ENCODE measurements around the gene ANKRD40.
"Not testable (repeated sequence)": the region's sequence is repeated elsewhere in the genome, so short reads cannot be mapped to it uniquely, and the experiment has no call there.

The ANKRD40 gene

DNA sequence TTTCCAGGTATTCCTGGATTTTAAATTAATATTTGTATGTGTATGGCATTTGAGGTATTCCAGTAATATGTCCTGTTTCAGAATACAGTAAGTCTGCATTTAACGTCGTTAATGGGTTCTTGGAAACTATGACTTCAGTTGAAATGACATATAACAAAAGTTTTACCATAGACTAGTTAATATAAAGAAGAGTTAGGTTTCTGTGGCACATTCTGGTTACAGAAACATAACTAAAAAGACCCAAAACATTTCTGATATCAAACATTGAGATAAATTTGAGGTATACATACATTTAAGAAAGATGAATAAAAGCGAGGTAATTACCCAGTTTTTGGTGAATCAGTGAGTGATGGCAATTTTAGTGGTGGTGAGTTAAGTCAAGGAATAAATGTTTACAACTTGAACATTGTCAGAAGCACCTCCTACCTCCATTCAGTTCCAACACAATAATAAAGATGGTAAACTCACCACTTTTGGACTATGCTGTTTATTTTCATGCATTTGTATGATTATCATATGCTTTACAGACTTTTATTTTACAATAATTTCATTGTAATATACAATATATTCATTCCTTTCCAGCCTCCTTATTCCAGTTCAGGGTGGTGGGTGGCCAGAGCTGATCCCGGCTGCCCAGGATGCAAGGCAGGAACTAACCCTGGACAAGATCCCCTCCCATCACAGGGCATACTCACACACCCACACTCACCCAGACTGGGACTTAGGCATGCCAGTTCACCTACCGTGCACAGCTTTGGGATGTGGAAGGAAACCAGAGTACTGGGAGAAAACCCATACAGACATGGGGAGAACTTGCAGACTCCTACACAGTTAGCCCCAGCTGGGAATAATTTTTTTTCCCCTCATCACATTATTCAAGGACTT lies 21.4 kb upstream of the ANKRD40 start:
- Histone ChIP-seq H3K4me1 (ENCODE audit: insufficient read depth, poor library complexity, severe bottlenecking) (no peaks in the 10 kb centered on the region), H3K27me3 (ENCODE audit: insufficient read depth, poor library complexity, severe bottlenecking) (no peaks in the 10 kb centered on the region), H3K27ac (ENCODE audit: poor library complexity, severe bottlenecking) (no peak overlapping the region), H3K36me3 (ENCODE audit: low read depth) (peaks cover 33% of the 10 kb centered on the region), H3K9me3 (ENCODE audit: severe bottlenecking) (no peaks in the 10 kb centered on the region), H3K4me3 (ENCODE audit: severe bottlenecking) (no peak overlapping the region)
- no peak for TF ChIP-seq CTCF (IDR thresholded peaks at IDR 0.05; ENCODE audit: poor library complexity, severe bottlenecking)
- ATAC-seq (ENCODE audit: low read depth) (0 out of 3 replicates have a peak, but pooled peaks have one; percentile 19), DNase-seq (ENCODE audit: low spot score) (no peak)

GRCh38 chr17:50728112-50728429 lies 20.4 kb upstream of the ANKRD40 start:
- peaks cover 2% of the 10 kb centered on the region for H3K4me1 ChIP-seq (ENCODE audit: insufficient read depth, poor library complexity, severe bottlenecking)
- no peak overlapping the region for H3K27ac ChIP-seq (ENCODE audit: poor library complexity, severe bottlenecking)
- peaks cover 36% of the 10 kb centered on the region for H3K36me3 ChIP-seq (ENCODE audit: low read depth)
- DNase-seq (ENCODE audit: low spot score): no peak
- H3K4me3 ChIP-seq (ENCODE audit: severe bottlenecking): no peak overlapping the region
- H3K9me3 ChIP-seq (ENCODE audit: severe bottlenecking): no peaks in the 10 kb centered on the region
- TF ChIP-seq CTCF (IDR thresholded peaks at IDR 0.05; ENCODE audit: poor library complexity, severe bottlenecking): no peak
- ATAC-seq (ENCODE audit: low read depth): no peak
- H3K27me3 ChIP-seq (ENCODE audit: insufficient read depth, poor library complexity, severe bottlenecking): no peaks in the 10 kb centered on the region

DNA sequence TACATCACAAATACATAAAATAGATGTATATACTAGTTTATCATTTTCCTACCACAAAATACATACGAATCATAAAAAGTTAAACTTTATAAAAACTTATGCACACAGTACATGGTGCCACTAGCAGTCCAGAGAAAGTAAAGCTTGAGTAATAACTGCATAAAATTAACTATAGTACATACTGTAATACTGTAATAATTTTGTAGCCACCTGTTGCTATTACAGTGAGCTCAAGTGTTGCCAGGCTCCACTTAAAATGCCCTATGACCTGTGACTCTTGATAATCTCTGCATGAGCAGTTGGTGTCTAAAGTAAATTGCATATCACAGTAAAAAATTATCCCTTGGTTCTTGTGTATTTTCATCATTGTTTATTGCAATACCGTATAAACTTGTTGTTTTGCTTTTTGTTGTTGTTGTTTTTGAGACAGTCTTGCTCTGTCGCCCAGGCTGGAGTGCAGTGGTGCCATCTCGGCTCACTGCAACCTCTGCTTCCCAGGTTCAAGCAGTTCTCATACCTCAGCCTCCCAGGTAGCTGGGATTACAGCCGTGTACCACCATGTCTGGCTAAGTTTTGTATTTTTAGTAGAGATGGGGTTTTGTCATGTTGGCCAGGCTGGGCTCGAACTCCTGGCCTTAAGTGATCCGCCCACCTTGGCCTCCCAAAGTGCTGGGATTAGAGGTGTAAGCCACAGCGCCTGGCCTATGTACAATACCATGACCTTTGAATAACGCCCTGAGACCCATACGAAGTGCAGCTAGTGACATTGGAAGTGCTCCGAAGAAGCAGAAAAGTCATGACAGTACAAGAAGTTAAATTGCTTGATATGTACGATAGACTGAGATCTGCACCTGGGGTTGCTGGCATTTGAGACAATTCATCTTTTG lies 18.3 kb upstream of the ANKRD40 start:
- no peak for TF ChIP-seq CTCF (IDR thresholded peaks at IDR 0.05; ENCODE audit: poor library complexity, severe bottlenecking)
- Histone ChIP-seq H3K9me3 (ENCODE audit: severe bottlenecking) (no peaks in the 10 kb centered on the region), H3K27me3 (ENCODE audit: insufficient read depth, poor library complexity, severe bottlenecking) (no peaks in the 10 kb centered on the region), H3K27ac (ENCODE audit: poor library complexity, severe bottlenecking) (no peak overlapping the region), H3K4me3 (ENCODE audit: severe bottlenecking) (no peak overlapping the region), H3K36me3 (ENCODE audit: low read depth) (peaks cover 47% of the 10 kb centered on the region), H3K4me1 (ENCODE audit: insufficient read depth, poor library complexity, severe bottlenecking) (peaks cover 14% of the 10 kb centered on the region)
- DNase-seq (ENCODE audit: low spot score) (no peak), ATAC-seq (ENCODE audit: low read depth) (no peak)

DNA sequence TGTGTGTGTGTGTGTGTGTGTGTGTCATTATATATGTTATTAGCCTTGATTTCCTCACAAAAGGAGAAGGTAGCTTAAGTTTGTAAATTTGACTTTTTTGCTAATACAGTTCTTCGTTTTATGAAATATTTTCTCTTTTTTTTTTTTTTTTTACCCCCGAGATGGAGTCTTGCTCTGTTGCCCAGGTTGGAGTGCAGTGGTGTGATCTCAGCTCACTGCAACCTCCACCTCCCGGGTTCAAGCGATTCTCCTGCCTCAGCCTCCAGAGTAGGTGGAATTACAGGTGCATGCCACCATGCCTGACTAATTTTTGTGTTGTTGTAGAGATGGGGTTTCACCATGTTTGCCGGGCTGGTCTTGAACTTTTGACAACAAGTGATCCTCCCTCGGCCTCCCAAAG lies 16.9 kb upstream of the ANKRD40 start:
- H3K9me3 ChIP-seq (ENCODE audit: severe bottlenecking); ATAC-seq (ENCODE audit: low read depth); DNase-seq (ENCODE audit: low spot score); H3K27me3 ChIP-seq (ENCODE audit: insufficient read depth, poor library complexity, severe bottlenecking); H3K4me3 ChIP-seq (ENCODE audit: severe bottlenecking); H3K27ac ChIP-seq (ENCODE audit: poor library complexity, severe bottlenecking): not testable (repeated sequence)
- Histone ChIP-seq H3K4me1 (ENCODE audit: insufficient read depth, poor library complexity, severe bottlenecking) (peaks cover 15% of the 10 kb centered on the region), H3K36me3 (ENCODE audit: low read depth) (peaks cover 51% of the 10 kb centered on the region)

DNA sequence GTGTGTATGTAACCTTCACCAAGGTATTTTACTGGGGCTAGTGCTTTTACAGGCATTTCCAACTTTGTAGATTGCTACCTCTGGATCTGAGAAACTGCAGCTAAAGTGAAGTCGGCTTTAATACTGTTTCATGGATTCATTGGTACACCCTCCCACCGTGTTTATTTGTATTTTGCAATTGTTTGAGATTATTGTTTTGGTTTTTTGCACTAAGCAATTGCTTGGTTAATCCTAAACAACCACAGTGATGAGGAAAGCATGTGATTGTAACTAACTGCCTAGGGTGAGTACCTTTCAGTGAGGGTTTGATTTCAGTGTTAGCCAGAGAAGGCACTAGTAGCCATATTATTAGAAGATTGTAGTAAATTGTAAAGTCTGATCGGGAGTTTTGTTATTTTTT lies 15.0 kb upstream of the ANKRD40 start:
- no peak for DNase-seq (ENCODE audit: low spot score)
- Histone ChIP-seq H3K9me3 (ENCODE audit: severe bottlenecking) (no peaks in the 10 kb centered on the region), H3K27me3 (ENCODE audit: insufficient read depth, poor library complexity, severe bottlenecking) (no peaks in the 10 kb centered on the region), H3K36me3 (ENCODE audit: low read depth) (peaks cover 36% of the 10 kb centered on the region), H3K4me1 (ENCODE audit: insufficient read depth, poor library complexity, severe bottlenecking) (peaks cover 18% of the 10 kb centered on the region), H3K4me3 (ENCODE audit: severe bottlenecking) (no peak overlapping the region), H3K27ac (ENCODE audit: poor library complexity, severe bottlenecking) (no peak overlapping the region)
- no peak for TF ChIP-seq CTCF (IDR thresholded peaks at IDR 0.05; ENCODE audit: poor library complexity, severe bottlenecking)
- no peak for ATAC-seq (ENCODE audit: low read depth)

Measured in RWPE2 (cell line).